Measurements from ENCODE around the gene PTPRN2.

Gene PTPRN2

GRCh38 chr7:157774495-157774894, 813.1 kb downstream of the PTPRN2 start:
- DNase-seq = no peak

- no peak for DNase-seq
Measured at GRCh38 chr7:157773361-157773760, 814.3 kb downstream of the PTPRN2 start.

- no peak for DNase-seq
Measured at GRCh38 chr7:157772486-157773130, 815.0 kb downstream of the PTPRN2 start.

GRCh38 chr7:157771689-157772088, 815.9 kb downstream of the PTPRN2 start:
- no peak for DNase-seq

- DNase-seq = no peak
Measured at GRCh38 chr7:157770716-157771320, 816.8 kb downstream of the PTPRN2 start.

GRCh38 chr7:157769526-157770215, 818.0 kb downstream of the PTPRN2 start:
- no peak for DNase-seq

GRCh38 chr7:157769086-157769485, 818.5 kb downstream of the PTPRN2 start:
- peak in 2 of 3 experiments; percentile 83 to 95 for DNase-seq

GRCh38 chr7:157768198-157768597, 819.4 kb downstream of the PTPRN2 start:
- peak in 1 of 3 experiments; percentile 31 for DNase-seq

- DNase-seq = no peak
Measured at GRCh38 chr7:157767506-157768197, 820.0 kb downstream of the PTPRN2 start.

- no peak for DNase-seq
Measured at GRCh38 chr7:157766098-157766497, 821.5 kb downstream of the PTPRN2 start.

- DNase-seq = no peak
Measured at GRCh38 chr7:157764946-157765537, 822.6 kb downstream of the PTPRN2 start.

- DNase-seq = no peak
Measured at GRCh38 chr7:157764193-157764592, 823.4 kb downstream of the PTPRN2 start.

- no peak for DNase-seq
Measured at GRCh38 chr7:157763279-157764000, 824.2 kb downstream of the PTPRN2 start.

- no peak for DNase-seq
Measured at GRCh38 chr7:157762824-157763223, 824.8 kb downstream of the PTPRN2 start.

- DNase-seq = no peak
Measured at GRCh38 chr7:157760004-157760730, 827.5 kb downstream of the PTPRN2 start.

- DNase-seq = no peak
Measured at GRCh38 chr7:157759246-157759805, 828.3 kb downstream of the PTPRN2 start.

GRCh38 chr7:157758468-157759245, 829.0 kb downstream of the PTPRN2 start:
- no peak for DNase-seq

GRCh38 chr7:157757776-157758467, 829.7 kb downstream of the PTPRN2 start:
- DNase-seq = no peak

- DNase-seq = no peak
Measured at GRCh38 chr7:157757211-157757610, 830.4 kb downstream of the PTPRN2 start.

- no peak for DNase-seq
Measured at GRCh38 chr7:157755741-157756140, 831.9 kb downstream of the PTPRN2 start.
